Hematopoietic multipotent progenitor cell (in vitro differentiated cells): ENCODE results near the gene VPS16. TPM values are rescaled to one million over a fixed set of nuclear protein-coding genes. Genes with fewer than 3 reads are reported as not detected.
"Not testable (repeated sequence)": the region's sequence is repeated elsewhere in the genome, so short reads cannot be mapped to it uniquely, and the experiment has no call there.

Experiments used
- DNase-seq, 3 donors: peaks; one replicate each; pipeline ENCODE4 v3.0.0-alpha.2; 2011 to 2015; ENCODE audit warnings: low read depth in 2 of 3, low spot score in 2 of 3
- total RNA-seq: library from RNA; depleted of rRNA; stranded (reverse); fragments of >200 nt; gene quantifications from one replicate; pipeline ENCODE4 v1.2.3, GENCODE V29; 2012

Gene VPS16
- total RNA-seq, 1 donor: 58.2 TPM

DNA sequence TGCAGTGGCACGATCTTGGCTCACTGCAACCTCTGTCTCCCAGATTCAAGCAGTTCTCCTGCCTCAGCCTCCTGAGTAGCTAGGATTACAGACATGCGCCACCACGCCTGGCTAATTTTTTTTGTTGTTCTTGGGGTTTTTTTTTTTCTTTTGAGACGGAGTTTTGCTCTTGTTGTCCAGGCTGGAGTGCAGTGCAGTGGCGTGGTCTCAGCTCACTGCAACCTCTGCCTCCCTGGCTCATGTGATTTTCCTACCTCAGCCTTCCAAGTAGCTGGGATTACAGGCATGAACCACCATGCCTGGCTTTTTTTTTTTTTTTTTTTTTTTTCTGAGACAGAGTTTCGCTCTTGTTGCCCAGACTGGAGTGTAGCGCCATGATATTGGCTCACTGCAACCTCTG, 9.3 kb upstream of the VPS16 start:
- not testable (repeated sequence) for DNase-seq

DNA sequence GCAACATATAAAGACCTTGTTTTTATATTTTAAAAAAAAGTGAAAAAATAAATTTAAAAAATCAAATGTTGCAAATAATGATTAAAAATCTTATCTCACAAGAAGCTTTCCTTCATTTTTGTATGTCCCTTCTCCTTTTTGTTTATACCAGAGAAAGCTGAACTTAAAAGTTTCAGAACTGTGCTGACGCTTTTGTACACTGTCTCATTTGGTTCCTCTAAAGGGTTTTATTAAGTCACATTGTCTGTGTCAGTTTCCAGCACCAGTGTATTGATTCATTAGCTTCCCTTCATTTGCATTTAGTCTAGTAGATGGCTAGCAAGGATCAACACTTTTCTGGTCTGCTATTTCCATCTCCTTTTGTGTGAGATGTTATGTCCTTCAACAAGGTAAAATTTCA, 6.8 kb upstream of the VPS16 start:
- DNase-seq: no peak

DNA sequence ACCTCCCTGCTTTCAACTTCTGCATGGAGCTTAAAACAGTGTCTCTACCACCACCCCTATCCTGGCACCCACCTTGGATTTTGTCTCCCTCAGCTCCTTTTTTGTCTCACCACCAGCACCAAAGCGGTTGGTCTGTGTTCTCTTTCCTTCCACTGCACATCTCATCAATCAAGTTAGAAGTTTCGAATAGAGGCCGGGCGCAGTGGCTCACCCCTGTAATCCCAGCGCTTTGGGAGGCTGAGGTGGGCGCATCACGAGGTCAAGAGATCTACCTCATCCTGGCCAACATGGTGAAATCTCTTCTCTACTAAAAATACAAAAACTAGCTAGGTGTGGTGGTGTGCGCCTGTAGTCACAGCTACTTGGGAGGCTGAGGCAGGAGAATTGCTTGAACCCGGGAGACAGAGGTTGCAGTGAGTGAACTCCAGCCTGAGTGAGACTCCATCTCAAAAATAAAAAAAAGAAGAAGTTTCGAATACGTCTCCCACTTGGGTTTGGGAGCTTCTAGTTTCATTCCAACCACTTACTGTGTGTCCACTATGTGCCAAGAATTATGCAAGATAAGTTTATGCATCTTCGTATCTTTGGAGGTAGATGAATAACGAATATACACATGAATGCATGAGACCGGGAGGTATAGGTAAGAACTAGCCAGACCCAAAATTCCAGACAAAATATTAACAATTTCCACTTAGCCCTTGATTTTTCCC, 6.0 kb upstream of the VPS16 start:
- DNase-seq: no peak

DNA sequence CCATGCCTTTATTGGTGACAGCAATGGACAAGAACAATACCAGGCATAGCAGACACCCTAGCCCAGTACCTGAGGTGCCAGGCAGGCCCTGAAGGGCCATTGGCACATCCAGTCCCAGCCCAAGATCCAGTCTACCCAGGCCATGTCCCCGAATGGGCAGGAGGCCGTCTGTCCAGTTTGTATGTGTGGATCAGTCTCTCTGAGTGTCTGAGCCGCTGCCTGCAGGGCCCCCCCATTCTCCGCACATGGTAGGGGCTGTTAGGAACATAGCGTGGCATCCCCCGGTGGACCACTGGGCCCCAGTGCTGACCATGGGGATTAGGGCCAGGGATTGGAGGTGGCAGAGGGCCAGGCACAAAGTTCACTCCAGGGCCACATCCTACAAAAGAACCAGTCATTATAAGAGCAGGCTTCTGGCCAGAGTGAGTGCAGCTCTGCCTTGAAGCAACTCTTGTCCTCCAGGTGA, 5.2 kb upstream of the VPS16 start:
- DNase-seq: no peak

DNA sequence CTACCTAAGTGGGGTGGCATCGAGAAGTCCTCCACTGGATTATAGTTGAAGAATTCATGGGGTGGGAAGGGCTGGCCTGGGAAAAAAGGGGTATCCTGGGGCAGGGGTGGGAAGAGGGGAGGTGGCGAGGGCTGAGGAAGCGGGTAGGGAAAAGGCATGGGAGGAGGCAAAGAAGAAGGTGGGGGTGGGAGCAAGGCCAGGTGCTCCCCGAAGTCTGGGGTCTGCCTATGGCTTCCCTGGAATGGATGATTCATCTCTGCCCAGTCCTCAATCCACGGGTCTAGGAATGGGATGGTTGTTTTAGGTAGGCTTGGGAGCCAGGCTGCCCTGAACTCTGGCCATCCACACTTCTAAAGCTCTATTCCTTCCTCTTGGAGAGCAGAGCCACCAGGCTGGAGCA, 4.5 kb upstream of the VPS16 start:
- DNase-seq: no peak

DNA sequence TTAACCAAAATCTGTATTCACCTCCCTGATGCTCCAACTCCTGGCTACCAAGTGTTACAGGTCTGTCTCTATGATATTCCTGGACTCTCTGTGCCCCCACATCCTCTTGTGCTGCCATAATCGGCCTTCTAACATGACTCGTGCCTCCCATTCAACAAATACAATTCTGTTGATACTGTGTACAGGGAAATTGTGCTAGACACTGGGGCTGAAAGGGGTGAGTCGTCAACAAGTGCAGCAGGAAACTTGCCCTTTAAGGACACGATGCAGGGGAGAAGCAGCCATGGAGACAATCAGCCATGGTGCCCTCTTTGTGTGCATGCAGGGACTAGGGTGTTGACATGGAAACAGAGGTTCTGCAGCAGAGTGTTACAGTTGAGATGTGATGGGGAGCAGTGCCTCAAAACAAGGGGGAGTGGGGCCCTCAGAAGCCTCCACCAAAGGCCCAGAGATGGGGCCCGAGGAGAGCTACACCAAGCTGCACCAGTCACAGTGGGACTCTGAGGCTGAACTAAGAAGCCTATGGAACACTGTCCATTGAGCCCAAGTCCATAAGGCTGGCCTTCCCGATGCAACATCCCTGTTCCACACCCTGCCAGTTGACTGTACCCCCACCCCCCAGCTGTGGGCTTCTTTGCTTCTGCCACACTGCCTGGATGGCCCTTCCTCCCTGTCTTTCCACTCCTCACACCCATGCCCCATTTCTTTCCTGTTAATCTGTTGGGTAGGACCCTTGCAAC, 3.2 kb upstream of the VPS16 start:
- DNase-seq: no peak

DNA sequence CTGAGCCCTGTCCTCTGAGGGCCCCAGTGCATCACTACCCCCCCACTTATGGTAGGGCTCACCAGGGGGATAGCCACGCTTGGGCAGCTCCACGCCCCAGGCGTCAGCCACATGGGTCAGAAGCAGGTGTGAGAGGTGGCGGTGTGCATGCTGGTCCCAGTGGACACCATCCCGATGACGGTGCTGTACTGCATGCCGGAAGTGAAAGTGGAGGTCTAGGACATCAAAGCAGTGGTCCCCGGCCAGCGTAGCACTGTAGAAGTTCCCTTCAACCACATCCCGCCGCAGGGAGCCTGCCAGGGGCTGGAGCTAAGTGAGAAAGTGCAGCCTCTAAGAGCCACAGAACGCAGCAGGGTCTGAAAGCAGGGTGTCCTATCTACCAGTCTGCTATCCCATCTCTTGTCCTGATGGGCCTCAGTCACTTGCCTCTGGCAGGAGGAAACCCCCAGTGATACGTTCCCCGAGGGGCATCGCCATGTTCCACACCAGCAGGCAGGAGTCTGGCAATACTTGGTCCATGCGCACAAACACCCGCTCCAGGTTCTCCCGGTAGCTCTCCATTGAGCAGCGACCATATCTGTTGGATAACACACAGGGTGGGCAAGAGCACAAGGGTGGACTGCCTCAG, 2.3 kb upstream of the VPS16 start:
- DNase-seq: no peak

DNA sequence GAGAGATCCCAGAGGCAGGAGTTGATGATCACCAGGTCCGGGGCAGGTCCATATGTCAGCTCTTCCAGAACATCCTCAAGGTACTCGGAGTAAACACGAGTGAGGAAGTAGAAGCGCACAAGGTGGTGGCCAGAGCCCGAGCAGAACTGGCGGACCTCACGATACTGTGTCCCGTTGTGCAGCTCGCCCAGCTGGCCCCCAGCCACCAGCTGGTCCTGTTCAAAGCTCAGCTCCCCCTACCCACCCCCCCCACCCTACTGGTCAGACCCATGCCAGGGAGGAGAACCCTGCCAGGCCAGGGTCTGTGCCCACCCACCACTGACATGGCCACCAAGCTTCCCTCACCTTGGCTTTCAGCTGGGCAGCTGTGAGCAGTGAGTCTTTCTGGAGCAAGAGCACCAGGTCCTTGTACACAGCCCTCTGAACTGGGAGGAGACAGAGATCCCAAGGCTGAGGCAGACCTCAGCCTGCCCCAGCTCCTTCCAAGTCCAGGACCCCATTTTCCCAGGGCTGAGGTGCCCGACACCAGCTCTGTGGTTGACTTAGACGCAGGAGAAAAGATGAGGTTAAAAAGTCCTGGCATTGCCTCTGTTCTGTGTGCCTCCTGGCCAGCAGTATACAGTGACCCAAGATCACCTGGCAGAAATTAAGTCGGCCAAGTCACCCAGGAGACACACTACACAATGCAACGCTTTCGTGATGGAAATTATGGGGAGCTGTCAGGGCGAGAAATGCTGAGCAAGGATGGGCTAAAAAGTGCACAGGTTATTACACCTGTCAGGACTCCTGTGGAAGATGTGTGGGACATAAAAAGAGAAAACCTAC, 1.5 kb upstream of the VPS16 start:
- DNase-seq: no peak

DNA sequence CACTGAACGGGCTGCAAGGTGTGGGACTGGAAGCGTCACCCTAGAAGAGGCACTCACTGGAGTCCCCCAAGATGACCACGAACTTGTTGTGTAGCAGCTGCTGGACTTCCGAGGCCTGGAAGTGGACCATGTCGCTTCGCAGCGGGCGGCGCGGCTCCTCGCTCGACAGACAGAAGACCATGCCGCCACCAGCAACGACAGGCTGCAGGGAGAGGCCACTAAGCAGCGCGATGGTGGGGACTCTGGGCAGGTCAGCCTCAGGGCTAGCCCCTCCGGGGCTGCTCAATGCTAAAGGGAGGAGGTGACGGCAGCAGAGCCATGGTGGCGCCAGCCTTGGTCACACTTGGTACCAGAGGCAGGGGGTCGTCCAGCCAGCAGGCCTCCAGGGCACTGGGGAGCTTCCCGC, 810 bp upstream of the VPS16 start:
- DNase-seq: no peak

DNA sequence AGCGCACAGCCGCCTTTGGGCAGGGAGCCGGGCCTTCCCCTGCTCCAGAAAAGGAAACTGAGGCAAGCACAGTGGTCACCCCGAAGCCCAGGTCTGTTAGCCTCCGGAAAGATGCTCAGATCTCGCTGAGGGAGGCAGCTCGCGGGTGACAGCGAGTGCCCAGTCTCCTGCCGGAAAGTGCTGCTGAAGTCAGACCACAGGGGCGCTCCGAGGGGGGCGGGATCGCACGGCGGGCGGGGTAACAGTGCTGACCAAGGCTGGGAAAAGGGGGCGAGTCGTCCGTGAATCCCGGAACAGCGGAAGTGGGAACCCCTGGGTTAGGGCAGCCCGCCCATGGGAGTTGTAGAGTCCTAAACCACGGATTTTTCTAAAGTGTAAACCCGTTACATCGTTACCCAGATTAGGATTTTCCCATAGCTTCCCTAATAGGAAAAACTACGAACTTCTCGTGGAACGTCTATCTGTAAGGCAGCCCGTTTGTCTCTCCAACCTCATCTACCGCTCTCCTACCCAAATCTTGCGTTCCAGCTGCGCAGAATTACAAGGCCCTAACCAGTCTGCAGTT, 504 bp downstream of the VPS16 start:
- peak in 1 of 3 donors; percentile 17 for DNase-seq

DNA sequence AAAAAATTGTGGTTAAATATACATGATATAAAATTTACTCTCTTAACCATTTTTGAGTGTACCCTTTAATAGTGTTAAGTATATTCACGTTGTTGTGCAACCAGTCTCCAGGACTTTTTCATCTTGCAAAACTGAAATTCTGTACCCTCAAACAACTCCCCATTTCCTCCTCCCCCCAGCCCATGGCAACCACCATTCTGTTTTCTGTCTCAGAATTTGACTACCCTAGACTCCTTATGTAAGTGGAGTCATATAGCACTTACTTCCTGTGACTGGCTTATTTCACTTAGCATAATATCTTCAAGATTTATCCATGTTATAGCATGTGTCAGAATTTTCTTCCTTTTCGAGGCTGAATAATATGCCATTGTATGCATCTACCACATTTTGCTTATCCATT, 5.1 kb downstream of the VPS16 start:
- DNase-seq: no peak

DNA sequence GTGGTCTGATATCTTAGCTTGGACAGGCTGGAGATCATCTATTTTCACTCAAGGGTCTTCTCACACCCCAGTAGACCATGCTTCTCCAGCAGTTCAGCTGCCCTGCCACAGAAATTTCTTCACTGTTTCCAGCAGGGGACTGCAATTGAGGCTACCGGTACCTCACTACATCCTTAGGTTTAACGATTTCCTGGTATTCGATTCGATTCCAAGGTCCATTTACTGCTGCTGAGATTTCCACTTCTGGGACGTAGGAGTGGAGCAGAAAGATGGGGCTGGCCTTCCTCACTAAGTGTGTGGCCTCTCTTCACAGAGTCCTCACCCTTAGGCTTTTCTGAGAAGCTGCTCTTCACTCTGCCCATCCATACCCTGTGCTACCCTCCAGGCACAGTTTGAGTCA, 6.2 kb downstream of the VPS16 start:
- DNase-seq: no peak

DNA sequence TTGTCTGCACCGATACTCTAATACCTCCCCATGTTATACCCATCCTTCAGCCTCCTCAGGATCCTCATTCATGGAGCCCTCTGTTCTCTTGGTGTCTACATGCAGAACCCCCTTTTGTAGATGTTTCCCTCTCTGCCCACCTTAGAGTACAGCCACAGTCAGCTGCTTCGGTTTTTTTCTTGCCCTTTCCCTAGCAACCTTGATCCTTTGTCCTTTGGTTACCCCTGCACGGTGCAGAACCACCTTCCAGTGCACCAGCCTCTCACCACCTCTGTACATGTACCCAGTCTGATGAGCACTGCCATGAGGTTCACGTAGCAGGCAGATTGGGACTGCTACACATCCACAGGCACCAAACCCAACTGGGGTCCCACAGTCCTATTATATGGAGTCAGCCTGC, 7.3 kb downstream of the VPS16 start:
- no peak for DNase-seq

DNA sequence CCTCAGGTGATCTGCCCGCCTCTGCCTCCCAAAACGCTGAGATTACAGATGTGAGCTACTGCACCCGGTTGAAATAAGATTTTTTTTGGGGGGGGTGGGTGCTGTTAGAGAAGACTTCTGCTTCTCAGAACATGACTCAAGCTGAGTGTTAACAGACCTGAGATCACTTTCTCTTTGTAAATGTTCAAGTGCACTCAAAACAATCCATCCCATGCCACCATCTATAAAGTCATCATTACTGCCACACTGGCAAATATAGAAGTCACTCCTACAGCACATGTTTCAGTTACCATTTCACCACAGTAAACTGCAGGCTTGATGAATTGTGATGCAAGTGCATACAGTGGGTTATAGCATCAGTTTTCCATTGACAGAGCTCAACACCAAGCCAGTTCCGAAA, 9.0 kb downstream of the VPS16 start:
- peak in 1 of 3 donors; percentile 12 for DNase-seq

DNA sequence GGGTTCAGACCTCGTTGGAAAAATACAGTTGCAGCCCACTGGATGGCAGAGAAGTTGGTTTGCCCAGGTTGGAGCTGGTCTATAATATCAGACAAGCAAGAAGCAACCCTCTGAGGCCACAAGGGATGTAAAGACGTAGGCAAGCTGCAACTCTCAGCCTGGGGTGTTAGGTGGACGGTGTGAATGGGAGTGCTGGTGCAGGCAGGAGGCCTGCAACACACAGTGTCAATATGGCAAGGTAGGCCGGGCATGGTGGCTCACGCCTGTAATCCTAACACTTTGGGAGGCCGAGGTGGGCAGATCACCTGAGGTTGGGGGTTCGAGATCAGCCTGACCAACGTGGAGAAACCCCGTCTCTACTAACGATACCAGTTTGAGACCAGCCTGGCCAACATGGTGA, 10.5 kb downstream of the VPS16 start:
- DNase-seq: no peak

DNA sequence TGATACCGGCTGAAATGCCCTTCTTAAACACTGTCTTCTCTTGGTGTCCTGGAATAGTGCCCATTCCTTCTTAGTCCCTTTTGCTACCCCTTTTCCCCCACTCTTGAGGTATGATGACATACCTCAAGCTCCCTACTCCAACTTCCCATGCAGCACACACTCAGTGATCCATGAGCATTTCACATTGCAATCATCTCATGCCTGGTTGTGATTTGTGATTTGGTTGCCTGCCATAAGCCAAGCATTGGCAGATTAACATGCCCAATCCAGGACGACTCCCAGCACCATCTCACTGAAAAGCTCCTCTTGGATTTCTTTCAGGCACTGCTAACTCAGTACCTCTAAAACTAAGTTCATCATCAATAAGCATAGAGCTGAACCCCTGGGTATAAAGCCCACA, 18.0 kb downstream of the VPS16 start:
- DNase-seq: no peak

DNA sequence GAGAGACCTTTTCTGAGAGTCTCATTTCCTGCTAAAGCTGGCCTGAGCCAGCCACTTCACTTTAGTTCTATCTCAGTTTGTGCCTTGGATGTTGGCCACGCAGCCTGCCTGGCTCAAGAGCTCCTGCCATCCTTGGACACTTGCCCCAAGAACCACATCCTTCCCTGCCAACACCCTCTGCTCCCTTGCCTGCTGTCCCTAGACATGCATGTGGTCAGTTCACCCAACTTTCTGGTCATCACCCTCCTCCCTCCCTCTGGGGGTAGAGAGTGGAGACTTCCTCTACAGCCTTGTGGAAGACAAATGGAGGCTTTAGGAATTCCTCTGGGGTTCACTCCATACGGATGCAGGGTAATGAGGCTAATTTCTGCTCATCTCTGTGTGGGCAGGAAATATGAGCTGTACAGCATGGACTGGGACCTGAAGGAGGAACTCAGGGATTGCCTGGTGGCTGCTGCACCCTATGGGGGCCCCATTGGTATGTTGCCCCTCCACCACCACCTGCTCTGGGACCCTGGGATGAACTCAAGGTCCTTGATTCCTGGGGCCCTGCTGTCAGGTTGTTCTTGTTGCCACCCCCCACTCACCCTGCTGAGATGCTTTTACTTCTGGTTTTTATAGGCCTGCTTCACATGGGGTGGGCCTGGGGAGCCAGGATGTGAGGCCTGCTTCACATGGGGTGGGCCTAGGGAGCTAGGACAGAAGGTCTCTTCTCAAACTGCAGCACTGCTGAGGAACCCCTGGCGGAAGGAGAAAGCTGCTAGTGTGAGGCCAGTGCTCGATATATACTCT, 19.0 kb downstream of the VPS16 start:
- DNase-seq: no peak

DNA sequence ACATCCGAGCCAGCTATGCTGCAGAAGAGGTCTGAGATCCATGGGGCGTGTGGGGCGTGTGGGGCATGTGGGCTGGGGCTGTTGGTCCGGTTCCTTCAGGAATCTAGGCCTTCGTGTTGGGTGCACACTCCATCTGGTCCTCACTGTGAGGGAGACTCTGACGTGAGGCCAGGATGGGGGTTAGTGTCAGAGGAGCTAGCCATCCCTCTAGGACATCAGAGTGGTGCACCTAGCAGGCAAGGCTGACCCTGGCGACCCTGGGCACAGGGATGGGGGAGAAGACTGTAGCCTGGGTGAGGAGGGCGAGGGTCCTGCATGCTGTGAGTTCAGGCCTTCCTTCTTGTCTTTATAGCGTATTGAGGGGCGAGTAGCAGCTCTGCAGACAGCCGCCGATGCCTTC, 24.1 kb downstream of the VPS16 start:
- no peak for DNase-seq

DNA sequence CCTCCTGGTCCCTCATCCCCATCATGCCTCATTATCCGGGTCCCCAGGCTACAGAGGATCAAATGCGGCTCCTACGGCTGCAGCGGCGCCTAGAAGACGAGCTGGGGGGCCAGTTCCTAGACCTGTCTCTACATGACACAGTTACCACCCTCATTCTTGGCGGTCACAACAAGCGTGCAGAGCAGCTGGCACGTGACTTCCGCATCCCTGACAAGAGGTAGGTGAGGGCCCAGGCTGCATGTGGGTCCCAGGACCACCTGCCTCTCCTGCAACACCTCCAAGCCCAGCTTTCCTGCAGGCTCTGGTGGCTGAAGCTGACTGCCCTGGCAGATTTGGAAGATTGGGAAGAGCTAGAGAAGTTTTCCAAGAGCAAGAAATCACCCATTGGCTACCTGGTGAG, 24.6 kb downstream of the VPS16 start:
- DNase-seq: no peak

DNA sequence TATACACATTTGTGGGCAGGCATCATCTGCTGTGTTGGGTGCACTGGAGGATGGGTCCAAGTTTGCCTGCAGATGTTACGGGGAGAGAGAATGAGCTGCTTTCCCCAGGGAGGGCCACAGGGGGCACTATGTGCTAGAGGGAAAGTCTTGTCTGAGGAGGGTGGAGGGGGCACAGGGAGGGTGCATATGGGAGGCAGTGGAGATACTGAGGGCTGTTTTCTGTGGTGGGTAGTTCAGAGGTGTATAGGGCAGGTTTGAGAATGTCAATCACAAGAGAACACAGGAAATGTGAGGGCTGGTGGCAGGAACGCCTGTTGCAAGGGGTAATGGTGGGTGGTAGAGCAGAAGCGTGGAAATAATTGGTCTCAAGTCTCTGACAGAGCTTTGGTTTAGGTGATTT, 25.1 kb downstream of the VPS16 start:
- peak in 1 of 3 donors; percentile 52 for DNase-seq
